ENCODE results near the gene DHRSX. TPM values are rescaled to one million over a fixed set of nuclear protein-coding genes. Genes with fewer than 3 reads are reported as not detected.

Gene DHRSX
- total RNA-seq, 1 donor from 2014 or later, result 65.4 TPM

GRCh38 chrX:2418000-2418399 lies 82.8 kb downstream of the DHRSX start:
- H3K9me3 Mint-ChIP-seq (ENCODE audit: low read depth), result no peaks in the 10 kb centered on the region
- H3K4me3 Mint-ChIP-seq (ENCODE audit: low read depth), result no peak overlapping the region
- no peaks in the 10 kb centered on the region for H3K4me1 Mint-ChIP-seq (ENCODE audit: low read depth)
- H3K27ac Mint-ChIP-seq, result no peak overlapping the region
- no peaks in the 10 kb centered on the region for H3K27me3 Mint-ChIP-seq
- DNase-seq (ENCODE audit: low spot score, unreplicated experiment), result no peak
- no peak for TF ChIP-seq CTCF (IDR thresholded peaks at IDR 0.05; ENCODE audit: unreplicated experiment)
- peaks cover 18% of the 10 kb centered on the region for H3K36me3 Mint-ChIP-seq (ENCODE audit: insufficient read depth)

- Mint-ChIP-seq H3K4me1 (ENCODE audit: low read depth) (no peaks in the 10 kb centered on the region), H3K9me3 (ENCODE audit: low read depth) (no peaks in the 10 kb centered on the region), H3K4me3 (ENCODE audit: low read depth) (no peak overlapping the region), H3K27ac (no peak overlapping the region), H3K27me3 (no peaks in the 10 kb centered on the region), H3K36me3 (ENCODE audit: insufficient read depth) (peaks cover 20% of the 10 kb centered on the region)
- no peak for DNase-seq (ENCODE audit: low spot score, unreplicated experiment)
- TF ChIP-seq CTCF (IDR thresholded peaks at IDR 0.05; ENCODE audit: unreplicated experiment), result no peak
These were observed 83.7 kb downstream of the DHRSX start for GRCh38 chrX:2416851-2417604.

GRCh38 chrX:2414384-2414783 lies 86.4 kb downstream of the DHRSX start:
- no peak for DNase-seq (ENCODE audit: low spot score, unreplicated experiment)
- peaks cover 10% of the 10 kb centered on the region for H3K4me1 Mint-ChIP-seq (ENCODE audit: low read depth)
- no peaks in the 10 kb centered on the region for H3K9me3 Mint-ChIP-seq (ENCODE audit: low read depth)
- H3K36me3 Mint-ChIP-seq (ENCODE audit: insufficient read depth), result peaks cover 8% of the 10 kb centered on the region
- H3K27ac Mint-ChIP-seq, result no peak overlapping the region
- no peak for TF ChIP-seq CTCF (IDR thresholded peaks at IDR 0.05; ENCODE audit: unreplicated experiment)
- H3K4me3 Mint-ChIP-seq (ENCODE audit: low read depth), result no peak overlapping the region
- no peaks in the 10 kb centered on the region for H3K27me3 Mint-ChIP-seq

- Mint-ChIP-seq H3K9me3 (ENCODE audit: low read depth) (no peaks in the 10 kb centered on the region), H3K4me1 (ENCODE audit: low read depth) (peaks cover 10% of the 10 kb centered on the region), H3K36me3 (ENCODE audit: insufficient read depth) (peaks cover 11% of the 10 kb centered on the region), H3K4me3 (ENCODE audit: low read depth) (no peak overlapping the region), H3K27ac (no peak overlapping the region), H3K27me3 (no peaks in the 10 kb centered on the region)
- TF ChIP-seq CTCF (IDR thresholded peaks at IDR 0.05; ENCODE audit: unreplicated experiment), result no peak
- DNase-seq (ENCODE audit: low spot score, unreplicated experiment), result no peak
These were observed 86.8 kb downstream of the DHRSX start for GRCh38 chrX:2413969-2414368.

GRCh38 chrX:2412131-2412530 lies 88.6 kb downstream of the DHRSX start:
- Mint-ChIP-seq H3K36me3 (ENCODE audit: insufficient read depth) (peaks cover 26% of the 10 kb centered on the region), H3K9me3 (ENCODE audit: low read depth) (no peaks in the 10 kb centered on the region), H3K27ac (no peak overlapping the region), H3K4me3 (ENCODE audit: low read depth) (no peak overlapping the region), H3K27me3 (no peaks in the 10 kb centered on the region), H3K4me1 (ENCODE audit: low read depth) (peaks cover 10% of the 10 kb centered on the region)
- no peak for DNase-seq (ENCODE audit: low spot score, unreplicated experiment)
- TF ChIP-seq CTCF (IDR thresholded peaks at IDR 0.05; ENCODE audit: unreplicated experiment), result no peak

Data from progenitor cell of endocrine pancreas (in vitro differentiated cells).